ENCODE results near the gene TAPBP. TPM values are rescaled to one million over a fixed set of nuclear protein-coding genes. Genes with fewer than 3 reads are reported as not detected.
A peak's percentile ranks its signal among the peaks of the same experiment; 100 is the strongest.

TAPBP gene
- total and polyA plus RNA-seq, 9 of the 15 experiments (the other 6 are each of a cell fraction or from before 2014, with no cell fraction given) = 5.6 to 74.0 (median 22.3) TPM

DNA sequence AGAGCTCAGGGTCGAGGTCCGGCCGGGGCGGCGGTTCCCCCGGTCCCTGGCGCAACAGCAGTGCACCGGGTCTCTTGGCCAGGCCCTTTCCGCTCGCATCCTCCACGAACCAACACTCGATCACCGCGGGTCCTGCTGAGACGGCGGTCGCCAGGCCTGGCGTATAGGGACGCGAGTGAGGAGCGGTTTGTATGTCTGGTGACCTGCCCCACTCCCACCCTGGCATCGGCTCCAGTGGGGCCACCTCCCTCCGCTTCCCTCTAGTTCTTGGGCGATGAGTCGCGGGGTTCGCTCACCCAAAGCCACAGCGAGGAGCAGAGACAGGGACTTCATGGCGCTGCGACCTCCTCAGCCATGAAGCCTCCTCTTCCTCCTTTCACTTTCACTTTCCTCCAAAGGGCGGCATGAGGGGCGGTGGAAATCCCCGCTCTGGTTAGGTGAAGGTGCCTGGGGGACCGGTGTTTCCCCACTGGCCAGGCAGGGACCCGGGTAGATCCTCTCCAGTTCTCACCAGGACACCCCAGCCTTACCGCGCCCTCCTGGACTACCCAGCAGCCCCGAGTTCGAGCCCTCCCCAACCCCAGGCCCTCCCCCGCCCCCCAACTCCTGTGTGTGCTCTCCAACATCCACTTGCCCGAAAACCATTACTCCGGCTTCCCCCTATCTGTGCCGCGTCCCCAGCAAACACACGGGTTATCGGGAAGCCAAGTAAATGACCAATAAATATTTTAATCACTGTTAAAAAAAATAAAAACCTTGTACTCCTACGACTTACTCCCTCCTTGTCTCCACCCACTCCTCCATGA lies at the start of gene TAPBP (continued):
- TF ChIP-seq, protein P1, sequence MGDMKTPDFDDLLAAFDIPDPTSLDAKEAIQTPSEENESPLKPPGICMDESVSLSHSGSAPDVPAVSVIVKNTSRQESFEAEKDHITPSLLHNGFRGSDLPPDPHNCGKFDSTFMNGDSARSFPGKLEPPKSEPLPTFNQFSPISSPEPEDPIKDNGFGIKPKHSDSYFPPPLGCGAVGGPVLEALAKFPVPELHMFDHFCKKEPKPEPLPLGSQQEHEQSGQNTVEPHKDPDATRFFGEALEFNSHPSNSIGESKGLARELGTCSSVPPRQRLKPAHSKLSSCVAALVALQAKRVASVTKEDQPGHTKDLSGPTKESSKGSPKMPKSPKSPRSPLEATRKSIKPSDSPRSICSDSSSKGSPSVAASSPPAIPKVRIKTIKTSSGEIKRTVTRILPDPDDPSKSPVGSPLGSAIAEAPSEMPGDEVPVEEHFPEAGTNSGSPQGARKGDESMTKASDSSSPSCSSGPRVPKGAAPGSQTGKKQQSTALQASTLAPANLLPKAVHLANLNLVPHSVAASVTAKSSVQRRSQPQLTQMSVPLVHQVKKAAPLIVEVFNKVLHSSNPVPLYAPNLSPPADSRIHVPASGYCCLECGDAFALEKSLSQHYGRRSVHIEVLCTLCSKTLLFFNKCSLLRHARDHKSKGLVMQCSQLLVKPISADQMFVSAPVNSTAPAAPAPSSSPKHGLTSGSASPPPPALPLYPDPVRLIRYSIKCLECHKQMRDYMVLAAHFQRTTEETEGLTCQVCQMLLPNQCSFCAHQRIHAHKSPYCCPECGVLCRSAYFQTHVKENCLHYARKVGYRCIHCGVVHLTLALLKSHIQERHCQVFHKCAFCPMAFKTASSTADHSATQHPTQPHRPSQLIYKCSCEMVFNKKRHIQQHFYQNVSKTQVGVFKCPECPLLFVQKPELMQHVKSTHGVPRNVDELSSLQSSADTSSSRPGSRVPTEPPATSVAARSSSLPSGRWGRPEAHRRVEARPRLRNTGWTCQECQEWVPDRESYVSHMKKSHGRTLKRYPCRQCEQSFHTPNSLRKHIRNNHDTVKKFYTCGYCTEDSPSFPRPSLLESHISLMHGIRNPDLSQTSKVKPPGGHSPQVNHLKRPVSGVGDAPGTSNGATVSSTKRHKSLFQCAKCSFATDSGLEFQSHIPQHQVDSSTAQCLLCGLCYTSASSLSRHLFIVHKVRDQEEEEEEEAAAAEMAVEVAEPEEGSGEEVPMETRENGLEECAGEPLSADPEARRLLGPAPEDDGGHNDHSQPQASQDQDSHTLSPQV (IDR thresholded peaks at IDR 0.05) = no peak
- no peak for TF ChIP-seq DNMT1 (IDR thresholded peaks at IDR 0.05)
- TF ChIP-seq, protein P2, sequence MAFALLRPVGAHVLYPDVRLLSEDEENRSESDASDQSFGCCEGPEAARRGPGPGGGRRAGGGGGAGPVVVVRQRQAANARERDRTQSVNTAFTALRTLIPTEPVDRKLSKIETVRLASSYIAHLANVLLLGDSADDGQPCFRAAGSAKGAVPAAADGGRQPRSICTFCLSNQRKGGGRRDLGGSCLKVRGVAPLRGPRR (CRISPR knock-in tag; IDR thresholded peaks at IDR 0.05) = no peak
- TF ChIP-seq ASH1L (IDR thresholded peaks at IDR 0.05; ENCODE audit: borderline replicate concordance, low read depth, partially characterized antibody) = no peak
- no peak for TF ChIP-seq ZNF217 (CRISPR knock-in tag; IDR thresholded peaks at IDR 0.05)
- TF ChIP-seq SPI1 (IDR thresholded peaks at IDR 0.05; ENCODE audit: borderline replicate concordance, low read depth, low read length) = peak; percentile 70; the same call in 1 of the 2 replicates
- 0 out of 2 replicates have a peak, but pooled peaks have one; percentile 5 for TF ChIP-seq GABPA (tag; conservative IDR thresholded peaks at IDR 0.05; ENCODE audit: low read depth)
- TF ChIP-seq HNRNPUL1 (IDR thresholded peaks at IDR 0.05; ENCODE audit: low read length) = no peak
- TF ChIP-seq KLF16 (IDR thresholded peaks at IDR 0.05) = no peak
- TF ChIP-seq MAFF (IDR thresholded peaks at IDR 0.05; ENCODE audit: low read length) = no peak
- TF ChIP-seq ZBTB17 (CRISPR knock-in tag; IDR thresholded peaks at IDR 0.05) = no peak; the same call in 1 of the 2 replicates
- no peak for TF ChIP-seq ZC3H4 (CRISPR knock-in tag; IDR thresholded peaks at IDR 0.05; ENCODE audit: borderline replicate concordance)
- TF ChIP-seq, protein P3, sequence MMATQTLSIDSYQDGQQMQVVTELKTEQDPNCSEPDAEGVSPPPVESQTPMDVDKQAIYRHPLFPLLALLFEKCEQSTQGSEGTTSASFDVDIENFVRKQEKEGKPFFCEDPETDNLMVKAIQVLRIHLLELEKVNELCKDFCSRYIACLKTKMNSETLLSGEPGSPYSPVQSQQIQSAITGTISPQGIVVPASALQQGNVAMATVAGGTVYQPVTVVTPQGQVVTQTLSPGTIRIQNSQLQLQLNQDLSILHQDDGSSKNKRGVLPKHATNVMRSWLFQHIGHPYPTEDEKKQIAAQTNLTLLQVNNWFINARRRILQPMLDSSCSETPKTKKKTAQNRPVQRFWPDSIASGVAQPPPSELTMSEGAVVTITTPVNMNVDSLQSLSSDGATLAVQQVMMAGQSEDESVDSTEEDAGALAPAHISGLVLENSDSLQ (IDR thresholded peaks at IDR 0.05) = no peak
- TF ChIP-seq, protein P4, sequence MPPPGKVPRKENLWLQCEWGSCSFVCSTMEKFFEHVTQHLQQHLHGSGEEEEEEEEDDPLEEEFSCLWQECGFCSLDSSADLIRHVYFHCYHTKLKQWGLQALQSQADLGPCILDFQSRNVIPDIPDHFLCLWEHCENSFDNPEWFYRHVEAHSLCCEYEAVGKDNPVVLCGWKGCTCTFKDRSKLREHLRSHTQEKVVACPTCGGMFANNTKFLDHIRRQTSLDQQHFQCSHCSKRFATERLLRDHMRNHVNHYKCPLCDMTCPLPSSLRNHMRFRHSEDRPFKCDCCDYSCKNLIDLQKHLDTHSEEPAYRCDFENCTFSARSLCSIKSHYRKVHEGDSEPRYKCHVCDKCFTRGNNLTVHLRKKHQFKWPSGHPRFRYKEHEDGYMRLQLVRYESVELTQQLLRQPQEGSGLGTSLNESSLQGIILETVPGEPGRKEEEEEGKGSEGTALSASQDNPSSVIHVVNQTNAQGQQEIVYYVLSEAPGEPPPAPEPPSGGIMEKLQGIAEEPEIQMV (tag; conservative IDR thresholded peaks at IDR 0.05; ENCODE audit: low read depth) = no peak
- TF ChIP-seq SETDB1 (IDR thresholded peaks at IDR 0.05; ENCODE audit: low read length) = no peak
- no peak for TF ChIP-seq POLR3G (IDR thresholded peaks at IDR 0.05; ENCODE audit: extremely low read depth, insufficient read length, insufficient replicate concordance)
- TF ChIP-seq ZNF197 (CRISPR knock-in tag; IDR thresholded peaks at IDR 0.05; ENCODE audit: low read depth) = no peak
- TF ChIP-seq GATAD2B (IDR thresholded peaks at IDR 0.05; ENCODE audit: borderline replicate concordance) = no peak
- no peak for TF ChIP-seq ZNF589 (CRISPR knock-in tag; IDR thresholded peaks at IDR 0.05; ENCODE audit: low read depth)

All from K562 (cell line).